ENCODE data around the gene MRPS18A.

DNA sequence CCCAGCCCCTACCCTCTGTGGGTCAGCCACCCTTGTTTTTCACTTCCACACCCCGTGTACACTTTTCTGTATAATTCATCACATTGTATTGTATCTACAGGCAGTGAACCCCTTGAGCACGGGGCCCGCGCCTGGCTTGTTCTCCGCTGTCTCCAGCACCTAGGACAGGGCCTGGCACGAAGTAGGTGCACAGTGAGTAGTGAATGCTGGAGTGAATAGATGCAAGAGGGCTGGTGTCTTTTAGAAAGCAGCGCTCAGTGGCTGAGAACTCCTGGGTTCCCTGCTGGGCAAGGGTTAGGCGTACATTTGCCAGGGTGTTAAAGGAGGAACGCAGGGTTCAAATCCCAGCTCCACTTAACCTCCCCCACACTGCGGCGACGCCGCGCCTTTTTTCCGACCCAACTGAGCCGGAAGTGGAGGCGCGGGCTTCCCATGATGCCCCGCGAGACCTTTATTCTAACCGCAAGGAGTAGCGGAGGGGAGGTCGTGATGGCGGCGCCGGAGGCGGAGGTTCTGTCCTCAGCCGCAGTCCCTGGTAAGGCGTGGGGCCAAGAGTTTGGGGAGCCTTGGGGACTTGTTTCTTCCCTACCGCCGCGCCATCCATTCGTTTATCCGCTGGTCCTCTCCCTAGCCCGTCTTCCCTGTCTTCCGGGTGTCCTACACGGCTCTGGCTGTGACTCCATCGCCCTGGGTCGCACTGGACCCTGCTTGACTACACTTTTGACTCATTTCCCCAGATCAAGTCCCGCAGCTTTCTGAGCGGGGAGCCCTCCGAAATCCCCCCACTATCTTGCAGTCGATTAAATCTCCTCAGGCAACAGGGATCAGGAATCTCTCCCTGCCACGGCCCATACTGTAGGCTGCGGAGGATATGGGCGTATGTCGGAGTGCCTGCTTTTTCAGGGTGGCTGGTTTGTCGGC, 51.9 kb downstream of the MRPS18A start, which contains the start of gene MAD2L1BP:
- TF ChIP-seq, protein P1, sequence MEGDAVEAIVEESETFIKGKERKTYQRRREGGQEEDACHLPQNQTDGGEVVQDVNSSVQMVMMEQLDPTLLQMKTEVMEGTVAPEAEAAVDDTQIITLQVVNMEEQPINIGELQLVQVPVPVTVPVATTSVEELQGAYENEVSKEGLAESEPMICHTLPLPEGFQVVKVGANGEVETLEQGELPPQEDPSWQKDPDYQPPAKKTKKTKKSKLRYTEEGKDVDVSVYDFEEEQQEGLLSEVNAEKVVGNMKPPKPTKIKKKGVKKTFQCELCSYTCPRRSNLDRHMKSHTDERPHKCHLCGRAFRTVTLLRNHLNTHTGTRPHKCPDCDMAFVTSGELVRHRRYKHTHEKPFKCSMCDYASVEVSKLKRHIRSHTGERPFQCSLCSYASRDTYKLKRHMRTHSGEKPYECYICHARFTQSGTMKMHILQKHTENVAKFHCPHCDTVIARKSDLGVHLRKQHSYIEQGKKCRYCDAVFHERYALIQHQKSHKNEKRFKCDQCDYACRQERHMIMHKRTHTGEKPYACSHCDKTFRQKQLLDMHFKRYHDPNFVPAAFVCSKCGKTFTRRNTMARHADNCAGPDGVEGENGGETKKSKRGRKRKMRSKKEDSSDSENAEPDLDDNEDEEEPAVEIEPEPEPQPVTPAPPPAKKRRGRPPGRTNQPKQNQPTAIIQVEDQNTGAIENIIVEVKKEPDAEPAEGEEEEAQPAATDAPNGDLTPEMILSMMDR (IDR thresholded peaks at IDR 0.05; ENCODE audit: low read length), result no peak
- TF ChIP-seq EZH2 (IDR thresholded peaks at IDR 0.05; ENCODE audit: borderline replicate concordance, low read length), result no peak
